Ascending aorta (tissue), 2 donors: Measurements from ENCODE around the gene MCRS1. TPM values are rescaled to one million over a fixed set of nuclear protein-coding genes. Genes with fewer than 3 reads are reported as not detected.
"Not testable (repeated sequence)": the region's sequence is repeated elsewhere in the genome, so short reads cannot be mapped to it uniquely, and the experiment has no call there.

Source experiments
- DNase-seq, 2 donors: peaks; one replicate each; pipeline ENCODE4 v3.0.0-alpha.2; 2019; ENCODE audit warnings: low spot score in 2 of 2
- H3K27ac ChIP-seq, 2 donors: fragments of 200-600 bp; sonication (generic); one replicate each; pipeline ENCODE4 v1.5.1; 2016 to 2017; ENCODE audit warnings: mild to moderate bottlenecking in 1 of 2
- H3K27me3 ChIP-seq: fragments of 200-600 bp; sonication (generic); one replicate; pipeline ENCODE4 v1.5.1; 2017
- H3K36me3 ChIP-seq, 2 donors: fragments of 200-600 bp; sonication (generic); one replicate each; pipeline ENCODE4 v1.5.1; 2016
- H3K4me1 ChIP-seq, 2 donors: fragments of 200-600 bp; sonication (generic); one replicate each; pipeline ENCODE4 v1.5.1; 2016 to 2017; ENCODE audit warnings: mild to moderate bottlenecking in 1 of 2
- H3K4me3 ChIP-seq, 2 donors: fragments of 200-600 bp; sonication (generic); one replicate each; pipeline ENCODE4 v1.5.1; 2016 to 2017; ENCODE audit warnings: mild to moderate bottlenecking in 1 of 2
- H3K9me3 ChIP-seq, 2 donors: fragments of 200-600 bp; sonication (generic); one replicate each; pipeline ENCODE4 v1.5.1; 2016
- intact Hi-C: fragments of 100-400 bp; cut with DNase I; formaldehyde crosslinking; loops from one replicate; pipeline ENCODE4 v1.15.1; 2023
- total RNA-seq: library from RNA; depleted of rRNA; stranded (reverse); fragments of >200 nt; gene quantifications from one replicate; pipeline ENCODE4 v1.1.0, GENCODE V29; 2016
- TF ChIP-seq, protein P1 (sequence below), 3 experiments: fragments of 200-600 bp in 2 of 3; fragments of 450-650 bp in 1 of 3; sonication (generic) in 2 of 3; IDR thresholded peaks; one replicate each; pipeline ENCODE4 v1.5.1; 2016 to 2019; ENCODE audit warnings: antibody characterized with exemption in 3 of 3, mild to moderate bottlenecking in 1 of 3, moderate library complexity in 1 of 3

Gene MCRS1
- total RNA-seq, 1 donor from 2014 or later: 66.8 TPM

DNA sequence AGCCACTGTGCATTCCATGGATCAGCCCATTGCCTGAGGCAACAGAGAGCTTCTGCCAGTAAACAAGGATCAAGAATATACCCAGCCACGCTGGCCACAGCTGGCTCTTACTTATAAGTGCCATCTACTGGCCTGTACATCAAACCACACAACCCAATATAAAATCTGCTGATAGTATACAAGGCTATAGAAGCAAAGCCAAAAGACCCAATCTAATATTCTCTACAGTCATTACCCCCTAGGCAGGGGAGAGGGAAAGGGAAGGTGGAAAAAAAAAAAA is 41.9 kb upstream of the MCRS1 start:
- Histone ChIP-seq H3K27ac (no peak overlapping the region), H3K27me3 (no peaks in the 10 kb centered on the region), H3K9me3 (peaks cover 0 to 4% of the 10 kb centered on the region in 2 donors), H3K4me3 (no peak overlapping the region), H3K4me1 (no peaks in the 10 kb centered on the region), H3K36me3 (no peaks in the 10 kb centered on the region)
- no peak for DNase-seq
- TF ChIP-seq, protein P1, sequence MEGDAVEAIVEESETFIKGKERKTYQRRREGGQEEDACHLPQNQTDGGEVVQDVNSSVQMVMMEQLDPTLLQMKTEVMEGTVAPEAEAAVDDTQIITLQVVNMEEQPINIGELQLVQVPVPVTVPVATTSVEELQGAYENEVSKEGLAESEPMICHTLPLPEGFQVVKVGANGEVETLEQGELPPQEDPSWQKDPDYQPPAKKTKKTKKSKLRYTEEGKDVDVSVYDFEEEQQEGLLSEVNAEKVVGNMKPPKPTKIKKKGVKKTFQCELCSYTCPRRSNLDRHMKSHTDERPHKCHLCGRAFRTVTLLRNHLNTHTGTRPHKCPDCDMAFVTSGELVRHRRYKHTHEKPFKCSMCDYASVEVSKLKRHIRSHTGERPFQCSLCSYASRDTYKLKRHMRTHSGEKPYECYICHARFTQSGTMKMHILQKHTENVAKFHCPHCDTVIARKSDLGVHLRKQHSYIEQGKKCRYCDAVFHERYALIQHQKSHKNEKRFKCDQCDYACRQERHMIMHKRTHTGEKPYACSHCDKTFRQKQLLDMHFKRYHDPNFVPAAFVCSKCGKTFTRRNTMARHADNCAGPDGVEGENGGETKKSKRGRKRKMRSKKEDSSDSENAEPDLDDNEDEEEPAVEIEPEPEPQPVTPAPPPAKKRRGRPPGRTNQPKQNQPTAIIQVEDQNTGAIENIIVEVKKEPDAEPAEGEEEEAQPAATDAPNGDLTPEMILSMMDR (IDR thresholded peaks at IDR 0.05): no peak
- intact Hi-C loops: no loop called here

GRCh38 chr12:49609059-49609874 is 41.3 kb upstream of the MCRS1 start:
- Histone ChIP-seq H3K27me3 (no peaks in the 10 kb centered on the region), H3K9me3 (peaks cover 0 to 4% of the 10 kb centered on the region in 2 donors), H3K4me1 (no peaks in the 10 kb centered on the region), H3K4me3 (no peak overlapping the region), H3K36me3 (no peaks in the 10 kb centered on the region), H3K27ac (no peak overlapping the region)
- TF ChIP-seq, protein P1 (IDR thresholded peaks at IDR 0.05): no peak
- no peak for DNase-seq
- intact Hi-C loops: no loop called here

GRCh38 chr12:49605539-49605938 is 37.6 kb upstream of the MCRS1 start, which contains the start of gene FAM186B:
Gene FAM186B, minus strand, starts transcription at chr12:49605639. Its CDS starts 162 bp downstream, at chr12:49605477.
- H3K27ac ChIP-seq, DNase-seq, intact Hi-C loops, H3K4me3 ChIP-seq, H3K4me1 ChIP-seq, H3K27me3 ChIP-seq, H3K36me3 ChIP-seq, H3K9me3 ChIP-seq: not testable (repeated sequence)

- TF ChIP-seq, protein P1 (IDR thresholded peaks at IDR 0.05): no peak
- Histone ChIP-seq H3K4me1 (no peaks in the 10 kb centered on the region), H3K27ac (no peak overlapping the region), H3K9me3 (no peaks in the 10 kb centered on the region), H3K27me3 (no peaks in the 10 kb centered on the region), H3K4me3 (no peak overlapping the region), H3K36me3 (no peaks in the 10 kb centered on the region)
- DNase-seq: no peak
- intact Hi-C loops: no loop called here
These were observed 36.9 kb upstream of the MCRS1 start for GRCh38 chr12:49604856-49605255.

DNA sequence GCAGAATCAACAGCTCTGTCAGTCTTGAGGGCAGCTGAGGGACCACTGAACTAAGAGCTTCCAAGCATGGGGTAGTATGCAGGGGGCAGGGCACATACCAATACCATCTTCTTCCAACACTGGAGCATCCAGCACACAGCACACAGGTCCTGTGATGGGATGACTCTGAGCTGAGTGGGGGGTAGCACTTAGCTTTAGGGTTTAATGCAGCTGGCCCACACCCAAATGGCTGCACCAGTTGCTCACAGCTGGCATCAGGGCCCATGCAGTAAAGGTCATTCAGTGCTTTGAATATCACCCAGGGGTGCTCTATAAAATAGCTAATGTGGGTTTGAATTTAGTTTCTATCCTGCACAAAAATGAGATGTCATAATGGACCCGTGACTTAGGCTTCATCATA is 35.8 kb upstream of the MCRS1 start:
- intact Hi-C loops: no loop called here
- Histone ChIP-seq H3K27me3 (no peaks in the 10 kb centered on the region), H3K4me3 (no peak overlapping the region), H3K4me1 (no peaks in the 10 kb centered on the region), H3K36me3 (no peaks in the 10 kb centered on the region), H3K9me3 (no peaks in the 10 kb centered on the region), H3K27ac (no peak overlapping the region)
- TF ChIP-seq, protein P1 (IDR thresholded peaks at IDR 0.05): no peak
- no peak for DNase-seq

DNA sequence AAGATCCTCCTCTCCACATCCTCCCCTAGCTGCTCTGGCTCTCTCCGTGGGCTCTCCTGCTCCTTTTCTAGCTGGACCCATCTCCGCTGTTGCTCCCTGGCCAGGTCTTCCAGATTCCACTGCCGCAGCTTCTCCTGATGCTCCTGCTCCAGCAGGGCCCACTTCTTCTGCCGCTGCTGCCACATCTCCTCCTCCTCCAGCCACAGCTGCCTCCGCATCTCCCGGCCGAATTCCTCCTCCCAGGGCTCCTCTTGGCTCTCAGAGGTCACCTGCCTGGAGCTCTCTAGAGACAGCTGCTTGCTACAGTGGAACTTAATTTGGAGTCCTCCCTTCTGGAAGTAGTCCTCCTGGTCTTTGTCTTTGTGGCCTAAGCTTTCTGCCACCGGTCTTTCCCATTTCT is 32.0 kb upstream of the MCRS1 start:
- TF ChIP-seq, protein P1 (IDR thresholded peaks at IDR 0.05): no peak
- Histone ChIP-seq H3K27me3 (no peaks in the 10 kb centered on the region), H3K27ac (no peak overlapping the region), H3K4me1 (no peaks in the 10 kb centered on the region), H3K4me3 (no peak overlapping the region), H3K9me3 (no peaks in the 10 kb centered on the region), H3K36me3 (no peaks in the 10 kb centered on the region)
- intact Hi-C loops: no loop called here
- DNase-seq: no peak
